Gastroesophageal sphincter (tissue), 4 donors: Measurements from ENCODE around the gene IKBKE. TPM values are rescaled to one million over a fixed set of nuclear protein-coding genes. Genes with fewer than 3 reads are reported as not detected.
A peak's percentile ranks its signal among the peaks of the same experiment; 100 is the strongest.

Source experiments
- ATAC-seq: fragments of 150-250 bp; one replicate; pipeline ENCODE4 v1.9.1; 2016; ENCODE audit warnings: mild to moderate bottlenecking, moderate library complexity
- H3K27ac ChIP-seq, 4 donors: fragments of 200-600 bp; sonication (generic) in 3 of 4; 1 replicate in 3 of 4; 2 replicates in 1 of 4; pipeline ENCODE4 v1.5.1; 2016 to 2019
- H3K27me3 ChIP-seq: fragments of 200-600 bp; sonication (generic); one replicate; pipeline ENCODE4 v1.5.1; 2019
- H3K36me3 ChIP-seq, 2 donors: fragments of 200-600 bp; sonication (generic); one replicate each; pipeline ENCODE4 v1.5.1; 2019; ENCODE audit warnings: control low read depth in 1 of 2
- H3K4me1 ChIP-seq, 3 donors: fragments of 200-600 bp; sonication (generic); 1 replicate in 2 of 3; 2 replicates in 1 of 3; pipeline ENCODE4 v1.5.1; 2016 to 2019; ENCODE audit warnings: control low read depth in 2 of 3
- H3K4me3 ChIP-seq, 2 donors: fragments of 200-600 bp; sonication (generic); one replicate each; pipeline ENCODE4 v1.5.1; 2019; ENCODE audit warnings: mild to moderate bottlenecking in 1 of 2, moderate library complexity in 1 of 2
- H3K9me3 ChIP-seq, 3 donors: fragments of 200-600 bp; sonication (generic); one replicate each; pipeline ENCODE4 v1.5.1; 2017 to 2019; ENCODE audit warnings: control low read depth in 2 of 3
- EP300 ChIP-seq: sonication (generic); formaldehyde crosslinking; IDR thresholded peaks from one replicate; pipeline ENCODE4 v1.6.1; 2017; ENCODE audit warnings: antibody characterized with exemption, mild to moderate bottlenecking
- POLR2A ChIP-seq, 2 donors: fragments of 450-650 bp; IDR thresholded peaks; one replicate each; pipeline ENCODE4 v1.6.1; 2017; ENCODE audit warnings: antibody characterized with exemption in 2 of 2, mild to moderate bottlenecking in 2 of 2, moderate library complexity in 1 of 2
- POLR2AphosphoS5 ChIP-seq: sonication (generic); formaldehyde crosslinking; IDR thresholded peaks from one replicate; pipeline ENCODE4 v1.6.1; 2017; ENCODE audit warnings: antibody characterized with exemption
- WGBS, 2 donors: methylation state at CpG; one replicate each; pipeline ENCODE4 v1.1.5; 2018; ENCODE audit warnings: low coverage in 1 of 2; 5-methylcytosine and 5-hydroxymethylcytosine counted together
- total RNA-seq, 4 donors: library from RNA; depleted of rRNA; stranded (reverse); fragments of >200 nt; gene quantifications; one replicate each; pipeline ENCODE4 v1.1.0, GENCODE V29; 2016
- TF ChIP-seq, protein P1 (sequence below), 4 experiments: fragments of 200-600 bp in 2 of 4; fragments of 450-650 bp in 2 of 4; sonication (generic) in 1 of 4; IDR thresholded peaks; one replicate each; pipeline ENCODE4 v1.5.1; 2017 to 2019; ENCODE audit warnings: antibody characterized with exemption in 4 of 4, mild to moderate bottlenecking in 2 of 4, moderate library complexity in 2 of 4

Gene IKBKE
- total RNA-seq, 4 donors from 2014 or later, result 2.2 to 3.9 (median 2.7) TPM

- peak; percentile 10 for ATAC-seq
- 97% methylated on average over 6 to 10 of the region's 11 CpGs for WGBS, 2 donors
Observed at GRCh38 chr1:206456577-206457370, 13.5 kb upstream of the IKBKE start.

DNA sequence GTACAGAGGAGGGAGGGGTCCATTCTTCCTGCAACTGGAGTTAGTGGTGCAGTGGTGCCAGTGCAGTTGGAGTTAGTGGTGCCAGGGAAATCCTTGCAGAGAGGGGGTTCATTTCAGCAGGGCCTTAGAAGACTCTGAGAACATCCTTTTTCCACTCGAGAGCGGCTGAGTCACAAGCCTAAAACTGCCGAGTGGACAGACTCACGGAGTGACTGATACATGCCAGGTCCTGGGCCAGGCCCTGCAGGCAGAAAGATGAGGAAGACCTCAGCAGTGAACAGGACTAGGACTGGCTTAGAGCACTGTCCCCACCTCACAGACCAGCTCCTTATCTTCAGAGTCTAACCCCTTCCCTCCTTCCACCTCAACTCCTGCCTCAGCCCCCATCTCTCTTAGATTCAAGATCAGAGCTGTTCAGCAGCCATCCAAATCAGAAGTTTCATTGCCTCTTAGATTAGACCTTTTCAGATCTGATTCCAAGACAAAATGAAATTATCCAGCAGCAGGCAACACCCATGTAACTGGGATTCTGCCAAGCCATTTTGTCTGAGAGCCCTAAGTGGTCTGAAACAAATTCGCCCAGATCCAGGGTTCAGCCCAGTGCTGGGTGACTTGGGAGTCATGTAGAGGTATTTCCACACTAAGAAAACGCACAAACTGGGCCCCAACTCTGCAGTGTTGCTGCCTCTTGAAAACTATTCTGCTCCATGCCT, 12.7 kb upstream of the IKBKE start:
- Histone ChIP-seq H3K4me1 (peaks cover 0 to 23% (median 12%) of the 10 kb centered on the region in 3 donors), H3K36me3 (peaks cover 0 to 54% of the 10 kb centered on the region in 2 donors), H3K27ac (peak overlapping the region in 1 of 4 donors; percentile 9), H3K9me3 (no peaks in the 10 kb centered on the region), H3K27me3 (no peaks in the 10 kb centered on the region), H3K4me3 (no peak overlapping the region)
- TF ChIP-seq EP300, result no peak
- TF ChIP-seq, protein P1, sequence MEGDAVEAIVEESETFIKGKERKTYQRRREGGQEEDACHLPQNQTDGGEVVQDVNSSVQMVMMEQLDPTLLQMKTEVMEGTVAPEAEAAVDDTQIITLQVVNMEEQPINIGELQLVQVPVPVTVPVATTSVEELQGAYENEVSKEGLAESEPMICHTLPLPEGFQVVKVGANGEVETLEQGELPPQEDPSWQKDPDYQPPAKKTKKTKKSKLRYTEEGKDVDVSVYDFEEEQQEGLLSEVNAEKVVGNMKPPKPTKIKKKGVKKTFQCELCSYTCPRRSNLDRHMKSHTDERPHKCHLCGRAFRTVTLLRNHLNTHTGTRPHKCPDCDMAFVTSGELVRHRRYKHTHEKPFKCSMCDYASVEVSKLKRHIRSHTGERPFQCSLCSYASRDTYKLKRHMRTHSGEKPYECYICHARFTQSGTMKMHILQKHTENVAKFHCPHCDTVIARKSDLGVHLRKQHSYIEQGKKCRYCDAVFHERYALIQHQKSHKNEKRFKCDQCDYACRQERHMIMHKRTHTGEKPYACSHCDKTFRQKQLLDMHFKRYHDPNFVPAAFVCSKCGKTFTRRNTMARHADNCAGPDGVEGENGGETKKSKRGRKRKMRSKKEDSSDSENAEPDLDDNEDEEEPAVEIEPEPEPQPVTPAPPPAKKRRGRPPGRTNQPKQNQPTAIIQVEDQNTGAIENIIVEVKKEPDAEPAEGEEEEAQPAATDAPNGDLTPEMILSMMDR (IDR thresholded peaks at IDR 0.05), result no peak
- TF ChIP-seq POLR2AphosphoS5, result no peak
- no peak for TF ChIP-seq POLR2A (IDR thresholded peaks at IDR 0.05)
- ATAC-seq, result peak; percentile 40
- 63% methylated on average over 2 of the region's 6 CpGs; no CpG with 5 or more reads in 1 of the 2 donors for WGBS, 2 donors

More at GRCh38 chr1:206456577-206457370, 13.5 kb upstream of the IKBKE start:
- Histone ChIP-seq H3K9me3 (no peaks in the 10 kb centered on the region), H3K36me3 (peaks cover 0 to 62% of the 10 kb centered on the region in 2 donors), H3K4me3 (no peak overlapping the region), H3K27ac (peak overlapping the region in 2 of 4 donors; percentile 9 to 32), H3K27me3 (no peaks in the 10 kb centered on the region), H3K4me1 (peaks cover 0 to 23% (median 12%) of the 10 kb centered on the region in 3 donors)
- TF ChIP-seq POLR2AphosphoS5, result no peak
- no peak for TF ChIP-seq POLR2A (IDR thresholded peaks at IDR 0.05)
- TF ChIP-seq EP300, result no peak
- TF ChIP-seq, protein P1 (IDR thresholded peaks at IDR 0.05), result no peak

- Histone ChIP-seq H3K9me3 (no peaks in the 10 kb centered on the region), H3K27me3 (no peaks in the 10 kb centered on the region), H3K4me1 (peaks cover 0 to 23% (median 12%) of the 10 kb centered on the region in 3 donors), H3K36me3 (peaks cover 0 to 35% of the 10 kb centered on the region in 2 donors), H3K27ac (no peak overlapping the region), H3K4me3 (no peak overlapping the region)
- TF ChIP-seq POLR2AphosphoS5, result no peak
- TF ChIP-seq, protein P1 (IDR thresholded peaks at IDR 0.05), result no peak
- no peak for TF ChIP-seq POLR2A (IDR thresholded peaks at IDR 0.05)
- TF ChIP-seq EP300, result no peak
- ATAC-seq, result no peak
- 92 to 100% methylated on average over 1 to 4 of the region's 4 CpGs for WGBS, 2 donors
Observed at GRCh38 chr1:206459703-206460102, 10.6 kb upstream of the IKBKE start.

GRCh38 chr1:206460836-206461426, 9.3 kb upstream of the IKBKE start:
- 41 to 61% methylated on average over 2 to 8 of the region's 17 CpGs for WGBS, 2 donors

More at GRCh38 chr1:206460836-206461426, 9.3 kb upstream of the IKBKE start:
- Histone ChIP-seq H3K4me1 (peaks cover 0 to 17% (median 12%) of the 10 kb centered on the region in 3 donors), H3K27ac (peak overlapping the region in 3 of 4 donors; percentile 2 to 49 (median 48)), H3K27me3 (no peaks in the 10 kb centered on the region), H3K4me3 (no peak overlapping the region), H3K36me3 (peaks cover 0 to 23% of the 10 kb centered on the region in 2 donors), H3K9me3 (no peaks in the 10 kb centered on the region)
- TF ChIP-seq, protein P1 (IDR thresholded peaks at IDR 0.05), result no peak
- TF ChIP-seq EP300 (no peak), POLR2A (IDR thresholded peaks at IDR 0.05) (no peak), POLR2AphosphoS5 (no peak)
- no peak for ATAC-seq
